HUDEP-2 (cell line): ENCODE results near the gene FUT6.
"Not testable (repeated sequence)": the region's sequence is repeated elsewhere in the genome, so short reads cannot be mapped to it uniquely, and the experiment has no call there.

Experiments used
- DNase-seq, 76 experiments: peaks; one replicate each; lab custom pipeline; 2025; ENCODE audit not compliant: unreplicated experiment in 76 of 76; lab: John Stamatoyannopoulos, UW

Gene FUT6, protein sequence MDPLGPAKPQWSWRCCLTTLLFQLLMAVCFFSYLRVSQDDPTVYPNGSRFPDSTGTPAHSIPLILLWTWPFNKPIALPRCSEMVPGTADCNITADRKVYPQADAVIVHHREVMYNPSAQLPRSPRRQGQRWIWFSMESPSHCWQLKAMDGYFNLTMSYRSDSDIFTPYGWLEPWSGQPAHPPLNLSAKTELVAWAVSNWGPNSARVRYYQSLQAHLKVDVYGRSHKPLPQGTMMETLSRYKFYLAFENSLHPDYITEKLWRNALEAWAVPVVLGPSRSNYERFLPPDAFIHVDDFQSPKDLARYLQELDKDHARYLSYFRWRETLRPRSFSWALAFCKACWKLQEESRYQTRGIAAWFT

DNA sequence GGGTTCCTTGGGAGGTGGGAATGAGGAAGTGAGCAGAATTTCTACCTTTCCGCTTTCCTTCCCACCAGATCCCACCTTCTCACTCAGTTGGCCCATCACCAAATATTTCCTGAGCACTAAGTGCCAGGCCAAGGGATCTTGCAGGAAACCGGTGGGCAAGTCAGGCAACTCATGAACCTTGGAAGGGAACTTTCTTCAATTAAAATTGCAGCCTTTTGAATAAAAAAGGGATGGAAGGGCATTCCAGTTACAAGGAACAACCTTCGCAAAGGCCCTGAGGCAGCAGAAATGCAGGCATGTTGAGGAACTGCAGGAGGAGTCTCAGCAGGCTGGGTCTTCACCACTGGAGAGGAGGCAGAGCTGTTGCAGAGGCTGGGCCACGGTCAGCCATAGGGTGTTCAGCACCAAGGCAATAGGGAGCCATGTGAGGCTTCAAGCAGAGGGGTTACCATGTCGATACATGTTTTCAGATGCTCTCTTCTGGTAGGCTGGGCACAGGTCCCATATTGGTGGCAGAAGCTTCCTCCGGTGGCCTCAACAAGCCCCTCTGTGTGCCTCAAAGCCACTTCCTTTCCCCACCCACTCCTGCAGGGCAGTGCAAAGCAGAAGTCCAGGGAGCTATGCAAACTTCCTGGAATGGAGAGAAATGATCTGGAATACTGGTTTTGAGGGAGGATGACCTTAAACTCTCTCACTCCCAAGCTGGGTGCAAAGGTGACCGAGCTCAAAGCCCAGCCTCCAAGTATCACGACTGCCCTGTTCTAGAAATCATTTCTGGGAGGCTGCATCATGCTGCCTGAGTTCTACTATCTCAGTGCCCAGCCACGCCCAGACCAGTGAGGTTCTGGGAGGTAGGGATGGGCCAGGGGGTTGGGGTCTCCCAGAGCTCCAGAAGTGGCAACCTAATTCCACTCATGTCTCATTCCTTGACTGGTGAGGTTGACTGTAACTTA lies at the start of gene FUT6:
TSS of gene FUT6 (minus strand) at position 638 of the 953 bp plus-strand sequence. CDS start 7,135 bp downstream, outside the sequence.
- DNase-seq = no peak

DNA sequence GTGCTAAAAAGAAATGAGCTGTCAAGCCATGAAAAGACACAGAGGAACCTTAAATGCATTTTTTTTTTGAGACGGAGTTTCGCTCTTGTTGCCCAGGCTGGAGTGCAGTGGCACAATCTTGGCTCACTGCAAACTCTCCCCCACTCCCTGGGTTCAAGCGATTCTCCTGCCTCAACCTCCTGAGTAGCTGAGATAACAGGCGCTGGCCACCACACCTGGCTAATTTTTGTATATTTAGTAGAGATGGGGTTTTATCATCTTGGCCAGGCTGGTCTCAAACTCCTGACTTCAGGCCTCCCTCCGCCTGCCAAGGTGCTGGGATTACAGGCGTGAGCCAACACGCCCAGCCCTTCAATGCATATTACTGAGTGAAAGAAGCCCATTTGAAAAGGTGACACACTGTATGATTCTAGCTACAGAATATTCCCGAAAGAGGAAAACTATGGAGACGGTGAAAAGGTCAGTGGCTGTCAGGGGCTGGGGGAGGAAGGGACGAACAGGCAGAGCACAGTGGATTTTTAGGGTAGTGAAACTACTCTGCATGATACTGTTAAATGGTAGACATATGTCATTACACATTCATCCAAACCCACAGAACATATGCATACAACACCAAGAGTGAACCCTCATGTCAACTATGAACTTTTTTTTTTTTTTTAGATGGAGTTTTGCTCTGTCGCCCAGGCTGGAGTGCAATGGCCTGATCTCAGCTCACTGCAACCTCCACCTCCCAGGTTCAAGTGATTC lies 44.7 kb upstream of the FUT6 start:
- peak in 11 of 76 experiments; percentile 26 to 45 (median 33) for DNase-seq

DNA sequence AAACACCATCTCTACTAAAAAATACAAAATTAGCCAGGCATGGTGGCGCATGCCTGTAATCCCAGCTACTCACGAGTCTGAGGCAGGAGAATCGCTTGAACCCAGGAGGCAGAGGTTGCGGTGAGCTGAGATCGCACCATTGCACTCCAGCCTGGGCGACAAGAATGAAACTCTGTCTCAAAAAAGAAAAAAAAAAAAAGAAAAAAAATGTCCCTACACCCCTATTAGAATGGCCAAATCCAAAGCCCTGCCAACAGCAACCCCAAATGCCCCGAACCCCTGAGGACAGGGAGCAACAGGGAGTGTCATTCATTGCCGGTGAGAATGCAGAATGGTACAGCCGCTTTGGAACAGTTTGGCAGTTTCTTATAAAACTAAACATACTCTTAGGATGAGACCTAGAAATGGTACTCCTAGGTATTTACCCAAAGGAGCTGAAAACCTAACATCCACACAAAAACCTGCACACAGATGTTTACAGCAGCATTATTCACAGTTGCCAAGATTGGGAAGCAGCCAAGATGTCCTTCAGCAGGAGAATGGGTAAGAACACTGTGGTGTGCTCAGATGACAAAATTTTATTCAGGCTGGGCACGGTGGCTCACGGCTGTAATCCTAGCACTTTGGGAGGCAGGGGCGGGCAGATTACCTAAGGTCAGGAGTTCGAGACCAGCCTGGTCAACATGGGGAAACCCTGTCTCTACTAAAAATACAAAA lies 43.8 kb upstream of the FUT6 start:
- DNase-seq = peak in 1 of 76 experiments; percentile 15

DNA sequence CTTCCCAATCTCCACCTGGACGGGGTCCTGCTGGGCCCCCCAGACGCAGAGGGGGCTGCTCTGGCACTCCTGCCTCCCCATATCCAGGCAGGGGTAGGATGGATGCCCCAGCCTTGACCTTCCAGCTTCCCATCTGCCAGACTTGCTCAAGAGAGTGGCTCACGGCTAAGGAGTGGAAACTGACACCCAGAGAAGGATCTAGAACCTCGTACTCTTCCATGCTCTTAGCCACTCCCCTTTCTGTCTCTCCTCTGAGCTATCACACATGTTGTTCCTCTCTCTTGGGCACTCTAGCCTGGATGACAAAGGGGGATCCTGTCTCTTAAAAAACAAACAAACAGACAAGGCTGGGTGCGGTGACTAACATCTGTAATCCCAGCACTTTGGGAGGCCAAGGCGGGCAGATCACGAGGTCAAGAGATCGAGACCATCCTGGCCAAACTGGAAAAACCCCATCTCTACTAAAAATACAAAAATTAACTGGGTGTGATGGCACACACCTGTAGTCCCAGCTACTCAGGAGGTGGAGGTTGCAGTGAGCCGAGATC lies 43.0 kb upstream of the FUT6 start:
- DNase-seq = no peak

DNA sequence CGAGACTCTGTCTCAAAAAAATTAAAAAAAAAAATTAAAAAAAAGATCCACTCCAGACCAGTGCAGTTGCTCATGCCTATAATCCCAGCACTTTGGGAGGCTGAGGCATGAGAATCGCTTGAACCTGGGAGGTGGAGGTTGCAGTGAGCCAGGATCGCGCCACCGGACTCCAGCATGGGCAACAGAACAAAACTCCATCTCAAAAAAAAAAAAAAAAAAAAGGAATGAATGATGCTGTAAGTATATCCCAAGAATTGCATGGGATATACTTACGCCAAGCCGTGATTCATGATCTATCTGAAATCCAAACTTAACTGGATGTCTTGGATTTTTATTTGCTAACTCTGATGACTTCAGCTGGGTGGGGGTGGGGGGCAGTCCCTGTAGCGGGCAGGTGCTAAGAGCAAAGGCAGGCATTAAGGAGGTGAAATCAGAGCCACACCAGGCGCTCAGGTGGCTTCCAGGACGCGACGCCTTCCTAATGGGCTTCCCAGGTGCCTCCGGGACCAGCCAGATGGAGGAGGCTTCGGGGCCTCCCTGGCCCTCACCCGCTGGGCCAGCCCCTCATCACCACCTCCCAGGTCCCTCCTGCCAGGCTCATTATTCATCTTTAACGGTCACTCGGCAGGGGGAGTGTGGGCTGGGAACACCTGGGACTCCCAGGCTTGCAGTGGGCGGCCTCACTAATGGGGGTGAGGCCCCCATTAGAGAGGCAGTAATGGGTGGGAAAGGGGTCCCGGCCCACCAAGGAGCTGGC lies 42.2 kb upstream of the FUT6 start:
- DNase-seq = no peak

DNA sequence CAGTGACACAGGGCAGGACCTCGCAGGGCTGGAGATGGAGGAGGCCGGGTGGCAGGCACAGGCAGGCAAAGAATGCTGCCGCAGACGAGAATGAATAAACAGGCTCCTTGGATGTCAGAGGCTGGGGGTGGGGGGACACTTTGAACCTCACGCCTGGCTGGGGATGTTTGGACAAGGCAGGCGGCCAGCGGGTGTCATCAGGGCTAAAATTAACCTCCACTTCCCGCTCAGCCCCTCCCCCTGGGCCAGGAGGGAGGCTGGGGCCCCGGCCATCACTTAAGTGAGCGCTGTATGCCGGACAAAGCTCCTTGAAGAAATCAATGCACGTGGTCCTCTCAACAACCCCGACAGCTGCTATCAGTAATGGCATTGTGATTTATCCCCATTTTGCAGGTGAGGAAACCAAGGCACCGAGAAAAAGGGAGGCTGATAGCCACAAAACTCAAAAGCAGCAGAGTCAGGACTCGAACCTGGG lies 41.1 kb upstream of the FUT6 start:
- DNase-seq = no peak

DNA sequence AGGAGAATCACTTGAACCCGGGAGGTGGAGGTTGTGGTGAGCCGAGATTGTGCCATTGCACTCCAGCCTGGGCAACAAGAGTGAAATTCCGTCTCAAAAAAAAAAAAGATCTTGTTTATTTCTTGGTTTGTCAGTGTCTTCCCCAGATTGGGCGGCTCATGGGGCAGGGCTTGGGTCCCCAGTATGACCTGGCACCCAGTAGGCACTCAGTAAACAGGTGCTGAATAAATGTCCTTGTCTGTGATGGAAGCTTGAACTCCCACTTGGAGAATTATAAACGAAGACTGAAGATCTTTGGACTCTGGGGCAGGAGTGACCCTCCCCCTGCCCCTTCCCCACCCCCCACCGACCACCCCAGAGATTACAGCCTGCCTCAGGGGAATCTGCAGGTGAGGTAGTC lies 40.7 kb upstream of the FUT6 start:
- no peak for DNase-seq

DNA sequence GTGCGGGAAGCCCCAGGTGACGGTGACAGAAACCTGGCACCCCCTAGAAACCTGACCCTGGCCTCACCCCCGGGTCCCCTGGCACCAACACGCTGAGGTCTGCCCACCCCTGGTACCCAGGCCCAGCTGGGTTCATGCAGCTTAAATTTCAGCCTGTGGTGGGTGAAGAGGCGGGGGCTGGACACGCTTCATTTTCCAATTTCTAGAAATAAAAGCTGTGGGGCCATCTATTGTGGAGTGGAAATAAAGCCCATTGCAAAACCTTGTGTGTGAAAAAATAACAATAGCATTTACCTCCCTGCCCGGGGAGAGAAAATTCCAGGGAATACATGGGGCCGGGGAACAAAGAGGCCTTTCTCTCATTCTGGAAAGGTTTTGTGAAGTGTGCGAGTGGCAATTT lies 38.4 kb upstream of the FUT6 start:
- DNase-seq = no peak

DNA sequence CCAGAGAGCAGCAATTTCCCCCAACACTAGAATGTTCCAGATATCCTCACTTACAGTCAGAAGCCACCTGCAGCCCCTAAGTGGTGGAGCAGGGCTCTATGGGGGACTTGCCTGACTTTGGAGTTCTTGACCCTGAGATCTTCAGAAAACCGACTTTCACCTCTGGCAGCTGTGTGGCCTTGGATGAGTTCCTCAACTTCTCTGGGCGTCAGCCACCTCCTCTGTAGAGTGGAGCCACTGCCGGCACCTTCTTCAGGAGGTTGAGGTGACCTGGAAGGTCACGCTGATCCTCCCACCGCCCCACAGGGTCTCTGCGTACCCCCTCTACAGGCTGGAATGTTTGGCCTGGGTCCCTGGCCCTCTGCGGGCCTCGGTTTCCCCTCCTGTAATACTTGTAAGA lies 37.9 kb upstream of the FUT6 start:
- DNase-seq = no peak

DNA sequence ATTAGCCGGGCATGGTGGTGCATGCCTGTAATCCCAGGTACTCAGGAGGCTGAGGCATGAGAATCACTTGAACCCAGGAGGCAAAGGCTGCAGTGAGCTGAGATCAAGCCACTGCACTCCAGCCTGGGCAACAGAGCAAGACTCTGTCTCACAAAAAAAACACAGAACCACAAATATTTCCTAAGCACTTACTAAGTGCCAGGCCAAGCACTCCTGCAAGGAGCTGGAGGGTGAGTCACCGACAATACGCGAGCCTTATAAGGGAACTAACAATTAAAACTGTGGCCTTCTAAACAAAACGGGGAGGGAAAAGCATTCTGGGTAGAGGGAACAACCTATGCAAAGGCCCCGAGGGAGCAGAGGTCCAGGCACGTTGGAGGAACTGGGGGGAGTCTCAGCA lies 35.0 kb upstream of the FUT6 start:
- DNase-seq = not testable (repeated sequence)

DNA sequence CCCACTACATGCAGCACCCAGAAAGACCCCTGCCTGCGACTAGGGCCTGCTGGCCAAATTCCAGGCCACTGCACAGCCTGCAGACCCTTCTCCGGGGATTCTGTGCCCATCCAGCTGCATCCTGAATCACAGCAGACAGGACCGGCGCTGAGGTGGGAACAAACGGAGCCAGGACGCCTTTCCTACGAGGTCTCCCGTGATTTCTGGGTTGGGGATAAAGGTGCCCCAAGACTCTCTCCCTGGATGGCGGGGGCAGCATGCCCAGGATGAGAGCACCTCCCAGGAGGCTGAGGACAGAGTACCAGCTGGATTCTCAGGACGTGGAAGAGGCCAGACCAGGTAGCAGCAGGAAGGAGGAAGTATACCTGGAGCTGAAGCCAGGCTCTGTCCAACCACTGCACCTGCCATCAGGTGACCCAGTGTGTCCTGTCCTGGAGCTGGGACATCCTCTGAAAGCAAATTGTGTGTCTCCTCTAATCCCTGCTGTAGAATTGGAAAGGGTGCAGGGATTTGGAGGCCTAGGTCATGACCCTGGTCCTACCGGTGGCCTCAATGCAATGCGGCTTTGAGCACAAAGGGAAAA lies 34.2 kb upstream of the FUT6 start:
- DNase-seq = no peak

DNA sequence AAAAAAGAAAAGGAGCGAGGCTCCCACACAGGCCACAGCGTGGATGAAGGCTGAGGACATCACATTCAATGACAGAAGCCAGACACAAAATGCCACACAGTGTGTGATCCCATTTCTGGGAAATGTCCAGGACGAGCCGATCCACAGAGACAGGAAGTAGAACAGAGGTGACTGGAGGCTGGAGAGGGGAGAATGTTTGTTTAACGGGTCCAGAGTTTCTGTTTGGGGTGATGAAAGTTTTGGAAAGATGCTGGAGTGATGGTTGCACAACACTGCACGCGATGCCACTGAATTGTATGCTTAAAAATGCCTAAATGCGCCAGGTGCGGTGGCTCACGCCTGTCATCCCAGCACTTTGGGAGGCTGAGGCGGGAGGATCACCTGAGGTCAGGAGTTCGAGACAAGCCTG lies 31.5 kb upstream of the FUT6 start:
- DNase-seq = no peak

DNA sequence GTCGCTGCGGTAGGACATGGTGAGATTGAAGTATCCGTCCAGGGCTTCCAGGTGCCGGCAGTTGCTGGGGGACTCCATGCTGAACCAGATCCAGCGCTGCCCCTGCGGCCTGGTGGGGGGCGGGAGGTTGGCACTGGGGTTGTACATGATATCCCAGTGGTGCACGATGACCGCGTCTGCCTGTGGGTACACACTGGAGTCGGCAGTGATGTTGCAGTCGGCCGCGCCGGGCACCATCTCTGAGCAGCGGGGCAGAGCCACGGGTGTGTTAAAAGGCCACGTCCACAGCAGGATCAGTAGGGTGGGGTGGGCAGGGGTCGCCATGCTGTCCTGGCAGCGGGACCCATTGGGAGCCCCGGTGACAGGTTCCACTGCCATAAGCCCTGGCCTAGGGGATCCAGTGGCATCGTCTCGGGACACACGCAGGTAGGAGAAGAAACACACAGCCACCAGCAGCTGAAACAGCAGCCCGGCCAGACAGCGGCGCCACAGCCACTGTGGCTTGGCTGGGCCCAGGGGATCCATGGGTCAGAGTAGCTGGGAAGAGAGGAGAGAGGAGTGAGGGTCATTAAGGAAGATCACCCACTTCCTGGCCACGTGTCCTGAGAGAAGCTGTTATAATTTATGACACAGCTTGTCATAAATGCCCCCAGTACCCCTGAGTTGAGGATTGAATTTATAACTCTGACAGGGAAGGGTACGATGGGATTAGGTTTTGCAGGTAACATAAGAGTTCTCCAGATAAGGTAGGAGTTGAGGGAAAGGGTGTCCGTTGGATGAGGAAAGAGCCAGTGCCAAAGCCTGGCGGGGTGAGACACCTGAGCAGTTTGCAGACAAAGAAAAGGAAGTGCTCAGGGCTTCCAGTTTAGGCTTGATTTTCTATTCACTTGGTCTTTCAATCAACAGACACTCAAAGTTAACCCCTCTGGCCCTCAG lies 28.0 kb upstream of the FUT6 start:
- no peak for DNase-seq

DNA sequence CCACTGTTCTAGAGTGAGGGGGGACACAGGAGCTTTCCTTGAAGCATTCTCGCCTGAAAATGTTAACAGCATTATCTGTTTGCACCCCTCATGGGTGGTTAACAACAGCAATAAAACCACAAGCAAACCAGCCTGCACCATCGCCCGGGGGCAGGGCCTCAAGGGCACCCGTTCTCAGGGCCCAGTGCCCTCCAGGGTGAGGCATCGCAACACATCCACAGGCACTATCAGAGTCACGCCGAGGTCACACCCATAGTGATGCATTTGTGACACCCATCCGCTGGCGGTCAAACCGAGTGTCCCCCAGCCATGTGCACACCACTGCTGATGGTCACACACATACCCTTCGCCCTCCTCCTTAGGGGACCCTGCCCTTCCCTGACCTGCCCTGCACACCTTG lies 26.3 kb upstream of the FUT6 start:
- DNase-seq = no peak

DNA sequence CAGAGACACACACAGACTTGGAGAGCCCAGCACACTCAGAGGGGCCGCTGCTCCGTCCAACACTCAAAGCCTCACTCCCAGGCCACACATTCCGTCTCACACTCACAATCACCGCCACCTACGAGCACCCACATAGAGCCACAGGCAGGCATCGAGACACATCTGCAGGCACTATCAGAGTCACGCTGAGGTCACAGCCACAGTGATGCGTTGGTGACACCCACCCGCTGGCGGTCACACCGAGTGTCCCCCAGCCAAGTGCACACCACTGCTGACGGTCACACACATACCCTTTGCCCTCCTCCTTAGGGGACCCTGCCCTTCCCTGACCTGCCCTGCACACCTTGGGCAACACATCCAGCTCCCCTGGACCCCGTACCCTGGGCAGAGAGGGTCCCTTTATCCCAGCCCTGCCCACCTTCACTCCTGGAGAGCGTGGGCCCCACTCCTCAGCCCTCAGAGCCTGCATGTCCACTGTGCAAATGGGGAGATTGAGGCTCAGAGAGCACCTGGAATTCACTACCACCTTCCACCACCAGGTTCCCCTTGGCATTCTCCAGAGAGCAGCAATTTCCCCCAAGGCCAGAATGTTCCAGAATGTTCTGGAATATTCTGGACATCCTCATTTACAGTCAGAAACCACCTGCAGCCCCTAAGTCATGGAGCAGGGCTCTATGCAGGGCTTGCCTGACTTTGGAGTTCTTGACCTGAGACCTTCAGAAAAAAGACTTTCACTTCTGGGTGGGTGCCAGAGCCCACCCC lies 25.4 kb upstream of the FUT6 start:
- DNase-seq = no peak

DNA sequence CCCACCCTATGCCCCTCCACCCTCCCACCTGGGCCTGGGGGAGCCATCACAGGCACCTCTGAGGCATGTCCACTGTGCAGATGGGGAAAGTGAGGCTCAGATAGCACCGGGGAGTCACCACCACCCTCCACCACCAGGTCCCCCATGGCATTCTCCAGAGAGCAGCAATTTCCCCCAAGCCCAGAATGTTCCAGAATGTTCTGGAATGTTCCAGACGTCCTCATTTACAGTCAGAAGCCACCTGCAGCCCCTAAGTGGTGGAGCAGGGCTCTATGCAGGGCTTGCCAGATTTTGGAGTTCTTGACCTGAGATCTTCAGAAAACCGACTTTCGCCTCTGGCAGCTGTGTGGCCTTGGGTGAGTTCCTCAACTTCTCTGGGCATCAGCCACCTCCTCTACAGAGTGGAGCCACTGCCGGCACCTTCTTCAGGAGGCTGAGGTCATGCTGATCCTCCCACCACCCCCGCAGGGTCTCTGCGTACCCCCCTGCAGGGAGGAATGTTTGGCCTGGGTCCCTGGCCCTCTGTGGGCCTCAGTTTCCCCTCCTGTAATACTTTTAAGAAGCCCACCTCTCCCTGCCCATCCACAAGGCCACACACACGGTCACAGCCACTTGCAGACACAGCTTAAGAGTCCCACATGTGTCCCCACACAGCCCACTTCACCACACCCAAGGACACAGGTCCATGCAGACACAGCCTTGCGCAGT lies 24.7 kb upstream of the FUT6 start:
- no peak for DNase-seq
